Ovary (tissue), 3 donors: ENCODE results near the gene THAP12.

Source experiments
- POLR2A ChIP-seq: fragments of 450-650 bp; IDR thresholded peaks from one replicate; pipeline ENCODE4 v1.6.1; 2017; ENCODE audit warnings: antibody characterized with exemption, mild to moderate bottlenecking, moderate library complexity
- TF ChIP-seq, protein P1 (sequence below), 3 donors: fragments of 450-650 bp in 2 of 3; fragments of 200-600 bp in 1 of 3; IDR thresholded peaks; one replicate each; pipeline versions ENCODE4 v1.5.1 to v1.8.0; 2016 to 2022; ENCODE audit warnings: antibody characterized with exemption in 3 of 3, mild to moderate bottlenecking in 1 of 3
- donor health status: DM: no; HTN: no; CAD: no.

DNA sequence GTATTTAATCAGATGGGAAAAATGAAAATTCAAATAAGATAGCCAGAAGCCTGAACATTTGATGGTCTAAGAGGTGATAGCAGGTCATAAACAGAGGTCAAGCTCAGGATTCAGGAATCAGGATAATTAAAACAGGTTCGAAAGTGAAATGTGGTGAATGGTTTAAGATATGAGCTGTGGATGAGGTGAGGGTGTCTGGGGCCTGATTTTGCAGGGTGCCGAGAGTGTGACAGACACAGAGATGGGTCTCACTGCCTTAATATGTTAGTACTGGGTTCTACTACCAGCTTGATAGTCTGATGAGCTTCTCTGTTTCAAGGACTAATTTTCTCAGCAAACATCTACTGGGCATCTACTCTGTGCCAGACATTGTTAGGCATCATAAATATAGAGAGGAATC, 44.0 kb upstream of the THAP12 start:
- TF ChIP-seq, protein P1, sequence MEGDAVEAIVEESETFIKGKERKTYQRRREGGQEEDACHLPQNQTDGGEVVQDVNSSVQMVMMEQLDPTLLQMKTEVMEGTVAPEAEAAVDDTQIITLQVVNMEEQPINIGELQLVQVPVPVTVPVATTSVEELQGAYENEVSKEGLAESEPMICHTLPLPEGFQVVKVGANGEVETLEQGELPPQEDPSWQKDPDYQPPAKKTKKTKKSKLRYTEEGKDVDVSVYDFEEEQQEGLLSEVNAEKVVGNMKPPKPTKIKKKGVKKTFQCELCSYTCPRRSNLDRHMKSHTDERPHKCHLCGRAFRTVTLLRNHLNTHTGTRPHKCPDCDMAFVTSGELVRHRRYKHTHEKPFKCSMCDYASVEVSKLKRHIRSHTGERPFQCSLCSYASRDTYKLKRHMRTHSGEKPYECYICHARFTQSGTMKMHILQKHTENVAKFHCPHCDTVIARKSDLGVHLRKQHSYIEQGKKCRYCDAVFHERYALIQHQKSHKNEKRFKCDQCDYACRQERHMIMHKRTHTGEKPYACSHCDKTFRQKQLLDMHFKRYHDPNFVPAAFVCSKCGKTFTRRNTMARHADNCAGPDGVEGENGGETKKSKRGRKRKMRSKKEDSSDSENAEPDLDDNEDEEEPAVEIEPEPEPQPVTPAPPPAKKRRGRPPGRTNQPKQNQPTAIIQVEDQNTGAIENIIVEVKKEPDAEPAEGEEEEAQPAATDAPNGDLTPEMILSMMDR (IDR thresholded peaks at IDR 0.05), result no peak
- no peak for TF ChIP-seq POLR2A
